ENCODE data around the gene NPAS3.

Gene NPAS3

GRCh38 chr14:33363682-33364081, 425.0 kb downstream of the NPAS3 start:
- H3K4me3 ChIP-seq (ENCODE audit: low read depth, low read length): no peak overlapping the region
- TF ChIP-seq, protein P1, sequence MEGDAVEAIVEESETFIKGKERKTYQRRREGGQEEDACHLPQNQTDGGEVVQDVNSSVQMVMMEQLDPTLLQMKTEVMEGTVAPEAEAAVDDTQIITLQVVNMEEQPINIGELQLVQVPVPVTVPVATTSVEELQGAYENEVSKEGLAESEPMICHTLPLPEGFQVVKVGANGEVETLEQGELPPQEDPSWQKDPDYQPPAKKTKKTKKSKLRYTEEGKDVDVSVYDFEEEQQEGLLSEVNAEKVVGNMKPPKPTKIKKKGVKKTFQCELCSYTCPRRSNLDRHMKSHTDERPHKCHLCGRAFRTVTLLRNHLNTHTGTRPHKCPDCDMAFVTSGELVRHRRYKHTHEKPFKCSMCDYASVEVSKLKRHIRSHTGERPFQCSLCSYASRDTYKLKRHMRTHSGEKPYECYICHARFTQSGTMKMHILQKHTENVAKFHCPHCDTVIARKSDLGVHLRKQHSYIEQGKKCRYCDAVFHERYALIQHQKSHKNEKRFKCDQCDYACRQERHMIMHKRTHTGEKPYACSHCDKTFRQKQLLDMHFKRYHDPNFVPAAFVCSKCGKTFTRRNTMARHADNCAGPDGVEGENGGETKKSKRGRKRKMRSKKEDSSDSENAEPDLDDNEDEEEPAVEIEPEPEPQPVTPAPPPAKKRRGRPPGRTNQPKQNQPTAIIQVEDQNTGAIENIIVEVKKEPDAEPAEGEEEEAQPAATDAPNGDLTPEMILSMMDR (IDR thresholded peaks at IDR 0.05; ENCODE audit: low read depth, low read length): no peak

- TF ChIP-seq, protein P1 (IDR thresholded peaks at IDR 0.05; ENCODE audit: low read depth, low read length): no peak
- no peak overlapping the region for H3K4me3 ChIP-seq (ENCODE audit: low read depth, low read length)
Observed at GRCh38 chr14:33364466-33364865, 425.8 kb downstream of the NPAS3 start.

- TF ChIP-seq, protein P1 (IDR thresholded peaks at IDR 0.05; ENCODE audit: low read depth, low read length): no peak
Observed at GRCh38 chr14:33369041-33369440, 430.4 kb downstream of the NPAS3 start.

GRCh38 chr14:33369972-33370371, 431.3 kb downstream of the NPAS3 start:
- TF ChIP-seq, protein P1 (IDR thresholded peaks at IDR 0.05; ENCODE audit: low read depth, low read length): no peak
- no peak overlapping the region for H3K4me3 ChIP-seq (ENCODE audit: low read depth, low read length)

More at GRCh38 chr14:33369041-33369440, 430.4 kb downstream of the NPAS3 start:
- no peak overlapping the region for H3K4me3 ChIP-seq (ENCODE audit: low read depth, low read length)

DNA sequence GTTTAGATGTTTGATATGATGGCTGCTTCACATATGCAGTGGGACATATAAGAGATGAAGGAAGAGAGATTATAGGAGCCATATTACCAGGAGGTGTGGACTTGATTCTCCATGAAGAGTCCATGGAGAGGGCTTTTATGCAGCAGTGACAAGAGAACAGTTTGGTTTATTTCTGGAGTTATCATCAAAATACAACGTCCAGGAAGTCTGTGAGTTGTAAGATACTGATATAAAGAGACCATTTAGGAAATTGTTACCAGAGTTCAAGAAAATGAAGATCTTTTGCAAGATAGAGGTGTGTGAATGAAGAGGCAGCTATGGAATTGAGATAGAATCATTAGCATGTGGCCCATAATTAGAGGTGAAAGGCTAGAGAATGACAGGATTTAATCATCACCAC, 431.7 kb downstream of the NPAS3 start:
- TF ChIP-seq, protein P1 (IDR thresholded peaks at IDR 0.05; ENCODE audit: low read depth, low read length): no peak
- H3K4me3 ChIP-seq (ENCODE audit: low read depth, low read length): no peak overlapping the region

GRCh38 chr14:33375196-33375595, 436.5 kb downstream of the NPAS3 start:
- H3K4me3 ChIP-seq (ENCODE audit: low read depth, low read length): no peak overlapping the region
- TF ChIP-seq, protein P1 (IDR thresholded peaks at IDR 0.05; ENCODE audit: low read depth, low read length): no peak

- H3K4me3 ChIP-seq (ENCODE audit: low read depth, low read length): no peak overlapping the region
- TF ChIP-seq, protein P1 (IDR thresholded peaks at IDR 0.05; ENCODE audit: low read depth, low read length): no peak
Observed at GRCh38 chr14:33375786-33376185, 437.1 kb downstream of the NPAS3 start.

All from WI38 (cell line).